ENCODE results near the gene EFNA2.

EFNA2 gene

GRCh38 chr19:1284979-1285736, 515 bp upstream of the EFNA2 start:
- DNase-seq = no peak

DNA sequence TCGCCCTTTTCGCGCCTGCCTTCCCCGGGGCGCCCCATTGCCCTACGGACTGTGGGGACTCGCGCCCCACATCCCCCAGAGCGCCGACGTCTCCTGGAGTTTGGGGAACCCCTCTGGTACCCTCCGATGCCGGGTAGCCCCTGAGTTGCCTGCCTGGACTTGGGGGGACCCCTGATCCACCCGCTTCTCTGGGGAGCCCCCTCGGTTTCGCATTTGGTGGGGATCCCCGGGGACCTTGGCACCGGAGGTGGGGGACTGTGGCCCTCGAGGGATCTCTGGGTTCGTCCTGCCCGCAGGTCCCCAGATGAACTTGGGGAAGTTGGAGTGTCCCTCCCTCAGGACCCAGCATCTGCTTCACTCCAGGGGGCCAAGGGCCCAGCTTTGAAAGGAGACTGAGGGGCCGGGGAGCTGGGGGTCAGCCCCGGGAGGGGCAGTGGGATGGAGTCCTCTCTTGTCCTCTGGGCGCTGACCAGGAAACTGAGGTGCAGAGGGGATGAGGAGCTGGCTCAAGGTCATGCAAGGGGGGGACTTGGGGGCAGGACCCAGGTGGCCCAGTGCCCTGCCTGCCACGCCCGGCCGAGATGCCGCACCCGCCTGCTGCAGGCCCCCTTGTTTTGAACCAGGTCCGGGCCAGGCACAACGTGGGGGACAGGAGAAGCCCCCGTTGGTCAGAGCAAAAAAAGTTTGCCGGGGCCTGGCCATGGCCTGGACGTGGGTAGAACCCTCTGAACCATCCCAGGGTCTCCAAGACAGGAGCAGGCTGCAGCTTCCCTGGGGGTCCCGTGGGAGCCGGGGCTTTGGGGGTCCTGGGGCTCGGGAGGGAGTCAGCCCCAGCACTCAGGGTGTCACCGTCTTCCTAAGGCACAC, 1.0 kb downstream of the EFNA2 start:
- DNase-seq = no peak

- no peak for DNase-seq
These were observed 1.9 kb downstream of the EFNA2 start for GRCh38 chr19:1287354-1288225.

DNA sequence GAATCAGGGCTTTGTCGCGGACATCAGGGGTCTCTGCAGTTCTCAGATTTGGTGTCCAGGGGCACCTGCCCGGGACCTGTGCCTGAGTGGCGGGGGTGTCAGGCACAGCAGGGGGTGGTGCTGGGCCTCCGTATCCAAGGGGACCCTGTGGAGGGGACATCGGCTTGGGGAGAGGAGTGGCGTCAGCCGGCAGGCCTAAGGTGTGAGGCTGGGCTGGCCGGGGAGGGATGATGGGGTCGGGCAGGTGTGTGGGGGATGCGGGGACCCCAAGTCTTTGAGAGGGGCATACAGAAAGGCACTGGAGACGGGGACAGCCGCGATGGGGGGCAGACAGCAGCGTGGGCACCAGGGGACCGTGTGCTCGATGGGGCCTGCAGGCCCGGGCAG, 2.5 kb downstream of the EFNA2 start:
- DNase-seq = no peak

DNA sequence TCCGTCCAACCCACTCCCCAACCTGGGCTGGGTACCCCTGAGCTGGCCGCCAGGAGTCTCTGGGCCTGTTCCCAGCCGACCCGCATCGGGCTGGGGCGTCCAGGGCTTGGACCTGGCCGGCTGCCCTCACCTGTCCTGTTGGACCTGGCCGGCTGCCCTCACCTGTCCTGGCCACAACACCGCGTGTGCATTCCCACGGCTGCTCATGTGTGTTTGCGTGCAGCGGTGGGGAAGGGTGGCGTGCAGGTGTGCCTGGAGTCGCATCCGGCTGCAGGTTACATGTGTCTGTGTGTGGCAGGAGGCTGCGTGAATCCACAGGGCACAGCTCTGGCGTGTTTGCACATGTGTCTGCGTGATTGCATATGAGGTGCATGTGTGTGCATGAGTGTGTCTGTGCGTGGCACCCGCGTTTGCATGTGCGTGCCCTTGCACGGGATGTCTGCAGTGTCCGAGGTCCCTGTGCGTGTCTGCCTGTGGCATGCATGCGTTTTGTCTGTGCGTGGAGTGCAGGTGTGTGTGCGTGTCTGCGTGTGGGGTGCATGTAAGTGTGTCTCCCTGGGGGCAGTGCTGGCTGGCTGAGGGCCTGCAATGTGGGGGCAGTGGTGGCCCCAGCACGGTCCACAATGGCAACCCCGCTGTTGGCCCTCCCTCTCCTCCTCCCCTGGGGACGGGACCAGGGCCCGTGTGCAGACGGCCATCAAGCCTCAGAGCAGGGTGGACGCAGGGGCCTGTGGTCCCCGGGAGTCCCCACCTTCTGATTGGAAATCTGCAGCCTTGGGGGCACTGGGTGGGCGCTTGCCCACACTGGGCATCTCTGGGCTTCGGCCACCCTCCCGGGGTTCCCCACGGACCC, 3.4 kb downstream of the EFNA2 start:
- no peak for DNase-seq

DNA sequence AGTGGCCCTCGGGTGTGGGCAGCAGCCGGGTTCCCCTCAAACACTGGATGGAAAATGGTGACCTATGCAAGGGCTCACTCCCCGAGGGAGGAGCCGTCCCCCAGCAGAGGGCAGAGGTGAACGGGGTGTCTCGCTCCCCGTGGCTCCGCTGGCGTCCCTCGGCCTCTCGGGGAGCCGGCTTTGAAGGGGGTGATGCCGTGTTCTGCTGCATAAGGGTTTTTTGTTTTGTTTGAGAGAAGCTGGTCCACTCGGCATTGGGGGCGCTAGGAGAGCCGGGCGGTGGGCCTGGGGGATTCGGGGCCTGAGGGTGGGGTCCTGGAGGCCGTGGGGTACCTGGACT, 4.0 kb downstream of the EFNA2 start:
- DNase-seq = no peak

GRCh38 chr19:1290196-1290702, 4.6 kb downstream of the EFNA2 start:
- no peak for DNase-seq

DNA sequence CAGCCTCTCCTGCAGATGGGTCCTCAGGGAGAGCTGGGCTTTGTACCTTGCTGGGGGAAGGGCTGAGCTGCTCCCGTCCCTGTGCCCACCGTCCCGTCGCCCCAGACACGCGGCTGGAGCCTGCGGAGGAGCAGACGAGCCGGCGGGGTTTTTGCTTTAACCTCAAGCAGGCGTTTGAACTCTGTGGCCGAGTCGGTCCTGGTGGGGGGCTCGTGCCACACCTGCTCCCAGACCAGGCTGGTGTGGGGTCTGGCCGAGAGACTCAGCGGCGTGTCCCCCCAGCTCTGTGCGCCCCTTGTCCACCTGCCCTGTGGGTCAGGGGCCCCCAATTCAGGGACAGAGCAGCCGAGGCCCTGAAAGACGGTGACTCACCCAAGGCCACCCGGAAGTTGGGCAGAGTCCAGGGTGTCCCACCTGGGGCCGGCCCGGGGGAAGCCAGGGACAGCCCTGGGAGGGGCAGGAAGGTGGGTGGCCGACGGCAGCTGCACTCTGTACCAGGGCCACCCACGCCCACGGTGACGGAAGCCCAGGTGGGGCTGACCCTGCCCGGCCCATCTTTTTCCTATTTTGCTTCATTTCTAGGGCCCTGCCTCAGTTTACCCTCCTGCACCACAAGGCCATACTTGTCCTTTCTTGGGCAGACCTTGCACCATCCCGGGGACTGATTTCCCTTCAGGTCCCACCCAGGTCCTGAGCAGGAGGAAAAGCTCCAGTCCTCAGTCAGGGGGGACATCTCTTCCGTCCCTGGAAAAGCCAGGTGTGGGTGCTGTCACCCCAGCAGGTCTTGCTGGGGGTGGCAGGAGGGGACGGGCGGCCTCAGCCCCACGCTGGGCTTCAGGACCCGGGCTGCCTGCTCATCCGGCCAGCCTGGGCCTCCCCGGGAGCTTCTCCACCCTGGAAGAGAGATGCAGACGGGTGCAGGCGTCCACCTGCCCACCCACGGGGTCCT, 5.3 kb downstream of the EFNA2 start:
- no peak for DNase-seq

GRCh38 chr19:1291761-1292418, 6.2 kb downstream of the EFNA2 start:
- DNase-seq = no peak

- DNase-seq = no peak
These were observed 6.9 kb downstream of the EFNA2 start for GRCh38 chr19:1292419-1293151.

- no peak for DNase-seq
These were observed 8.3 kb downstream of the EFNA2 start for GRCh38 chr19:1293782-1294604.

DNA sequence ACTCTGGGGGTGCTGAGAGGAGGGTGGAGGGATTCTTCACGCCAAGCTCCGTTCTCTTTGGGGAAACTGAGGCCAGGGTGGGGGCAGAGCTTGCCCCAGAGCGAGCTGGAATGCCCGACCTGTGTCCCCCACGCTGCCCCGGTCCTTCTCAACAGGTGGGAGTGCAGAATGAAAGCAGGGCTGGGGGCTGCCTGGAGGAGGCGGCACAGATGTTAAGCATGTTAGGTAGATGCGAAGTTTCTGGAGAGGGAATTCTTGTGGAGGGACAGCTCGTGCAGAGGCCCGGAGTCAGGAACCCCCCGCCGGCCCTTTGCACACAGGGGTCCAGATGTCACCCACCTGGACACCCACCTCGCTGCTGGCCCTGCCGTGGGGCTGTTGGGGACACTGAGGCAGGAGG, 9.0 kb downstream of the EFNA2 start:
- DNase-seq = no peak

DNA sequence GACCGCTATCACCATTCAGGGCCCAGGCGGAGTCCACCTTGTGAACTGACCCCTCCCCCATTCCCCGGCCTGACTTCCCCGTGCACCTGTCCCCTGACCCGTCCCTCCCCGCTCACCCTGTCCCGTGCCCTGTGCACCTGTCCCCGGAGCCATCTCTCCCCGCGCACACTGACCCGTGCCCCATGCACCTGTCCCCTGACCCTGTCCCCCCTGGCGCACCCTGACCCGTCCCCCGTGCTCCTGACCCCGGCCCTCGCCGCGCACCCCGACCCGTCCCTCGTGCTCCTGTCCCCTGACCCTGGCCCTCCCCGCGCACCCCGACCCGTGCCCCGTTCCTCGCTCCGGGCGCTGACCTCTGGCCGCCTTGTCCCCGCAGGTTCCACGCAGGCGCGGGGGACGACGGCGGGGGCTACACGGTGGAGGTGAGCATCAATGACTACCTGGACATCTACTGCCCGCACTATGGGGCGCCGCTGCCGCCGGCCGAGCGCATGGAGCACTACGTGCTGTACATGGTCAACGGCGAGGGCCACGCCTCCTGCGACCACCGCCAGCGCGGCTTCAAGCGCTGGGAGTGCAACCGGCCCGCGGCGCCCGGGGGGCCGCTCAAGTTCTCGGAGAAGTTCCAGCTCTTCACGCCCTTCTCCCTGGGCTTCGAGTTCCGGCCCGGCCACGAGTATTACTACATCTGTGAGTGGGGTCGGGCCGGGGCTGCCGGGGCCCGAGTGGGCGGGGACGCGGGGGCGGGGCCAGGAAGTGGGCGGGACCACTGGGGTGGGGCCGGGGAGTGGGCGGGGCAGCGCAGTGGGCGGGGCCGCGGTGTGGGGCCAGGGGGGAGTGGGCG, 9.7 kb downstream of the EFNA2 start:
- DNase-seq = peak; percentile 18

GRCh38 chr19:1296078-1296477, 10.4 kb downstream of the EFNA2 start:
- no peak for DNase-seq

- DNase-seq = no peak
These were observed 11.1 kb downstream of the EFNA2 start for GRCh38 chr19:1296575-1297271.

- no peak for DNase-seq
These were observed 12.6 kb downstream of the EFNA2 start for GRCh38 chr19:1298235-1298634.

DNA sequence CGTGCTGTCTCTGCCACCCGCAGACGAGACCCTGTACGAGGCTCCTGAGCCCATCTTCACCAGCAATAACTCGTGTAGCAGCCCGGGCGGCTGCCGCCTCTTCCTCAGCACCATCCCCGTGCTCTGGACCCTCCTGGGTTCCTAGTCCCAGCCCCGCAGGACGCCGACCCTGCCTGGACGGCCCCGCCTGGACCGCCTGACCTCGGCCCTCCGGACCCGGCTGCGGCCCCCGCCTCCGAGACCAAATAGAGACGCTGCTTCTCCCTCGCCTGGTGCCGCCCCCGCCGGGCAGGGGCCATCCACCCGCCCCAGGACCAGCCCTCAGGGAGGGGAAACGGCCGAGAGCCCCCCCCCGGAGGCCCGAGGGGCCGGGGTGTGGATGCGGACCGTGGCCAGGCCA, 14.1 kb downstream of the EFNA2 start:
- no peak for DNase-seq
